SH-SY5Y (cell line): ENCODE measurements around the gene KRTAP26-1.

ENCODE experiments used
- GATA2 ChIP-seq: IDR thresholded peaks from 2 replicates; pipeline ENCODE4 v1.6.1; 2011; ENCODE audit warnings: mild to moderate bottlenecking, low read depth, low read length
- GATA3 ChIP-seq: IDR thresholded peaks from 2 replicates; pipeline ENCODE4 v1.6.1; 2011; ENCODE audit warnings: low read depth, mild to moderate bottlenecking, low read length, moderate library complexity

- TF ChIP-seq GATA3 (no peak), GATA2 (no peak)
Observed at GRCh38 chr21:30340714-30341573, 20.8 kb upstream of the KRTAP26-1 start.
